Renal pelvis (tissue), 4 donors: ENCODE data around the gene ITPK1. TPM values are rescaled to one million over a fixed set of nuclear protein-coding genes. Genes with fewer than 3 reads are reported as not detected.

ENCODE experiments used
- DNase-seq: peaks from one replicate; pipeline ENCODE4 v3.0.0-alpha.2; 2013
- polyA plus RNA-seq, 3 donors: library from polyadenylated mRNA; unstranded; fragments of 120-200 nt; gene quantifications; one replicate each; pipeline ENCODE4 v1.2.1, GENCODE V29; 2013; ENCODE audit not compliant: insufficient read length in 3 of 3

The ITPK1 gene
- polyA plus RNA-seq, 3 donors, result 29.8 to 33.6 (median 33.2) TPM

DNA sequence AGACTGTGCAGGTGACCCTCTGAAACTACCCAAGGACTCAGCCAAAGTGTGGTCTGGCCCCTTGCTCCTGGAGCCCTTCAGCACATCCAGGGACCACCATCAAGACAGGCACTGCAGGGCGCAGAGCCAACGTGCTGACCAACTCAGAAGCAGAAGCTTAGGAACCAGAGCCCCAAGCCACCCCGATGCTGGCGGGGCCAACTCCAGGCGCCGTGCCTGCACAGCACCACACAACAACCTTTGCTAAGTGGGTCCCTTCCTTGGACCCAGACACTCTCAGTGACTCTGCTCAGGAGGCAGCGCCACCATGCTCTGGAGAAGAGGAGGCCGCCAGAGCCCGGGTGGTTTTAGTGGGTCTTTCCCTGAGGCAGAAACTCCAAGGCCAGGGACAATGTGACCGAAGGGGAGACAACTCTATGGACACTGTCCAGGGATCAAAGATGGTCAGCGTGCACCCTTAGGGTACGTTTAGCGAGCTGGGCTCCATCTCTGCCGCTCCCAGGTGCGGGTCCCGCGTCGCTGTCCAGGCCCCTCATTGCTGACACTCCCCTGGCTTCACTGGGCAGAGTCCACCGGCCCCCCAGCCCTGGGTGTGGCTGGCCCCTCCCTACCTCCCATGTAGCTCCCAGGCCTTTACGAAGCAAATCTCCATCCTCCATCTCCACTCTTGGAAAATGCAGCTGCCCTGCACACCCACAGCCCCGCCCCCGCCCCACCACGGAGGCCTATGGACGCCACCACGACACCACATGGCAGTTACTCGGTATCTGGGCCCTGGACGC, 176.6 kb downstream of the ITPK1 start:
- no peak for DNase-seq

DNA sequence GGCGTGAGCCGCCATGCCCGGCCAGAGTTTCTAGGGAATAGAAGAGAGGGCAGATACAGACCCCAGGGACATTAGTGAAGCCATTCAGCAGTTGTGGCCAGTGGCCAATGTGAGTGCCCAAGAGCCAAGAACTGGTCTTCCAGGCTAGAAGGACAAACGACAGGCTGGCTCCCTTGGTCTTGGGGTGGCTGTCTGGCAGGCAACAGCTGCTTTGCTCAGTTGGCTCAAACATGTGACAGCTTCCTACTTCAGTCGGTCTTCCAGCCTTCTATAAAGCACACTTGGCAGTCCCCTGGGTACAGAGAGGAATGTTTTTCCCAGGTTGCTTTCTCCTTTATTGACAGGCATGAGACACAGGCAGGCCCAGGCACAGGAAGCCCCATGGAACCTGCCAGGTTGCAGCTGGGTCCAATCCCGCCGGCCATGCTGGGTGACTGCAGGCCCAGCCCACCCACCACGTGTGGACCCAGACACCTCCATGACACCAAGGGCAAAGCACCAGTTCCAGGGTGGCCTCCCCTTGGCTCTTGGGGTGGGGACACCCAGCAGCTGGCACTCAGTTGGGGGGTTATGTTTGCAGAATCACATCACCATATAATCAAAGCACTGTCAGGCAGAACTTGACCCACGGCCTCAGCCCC, 177.4 kb downstream of the ITPK1 start:
- no peak for DNase-seq

DNA sequence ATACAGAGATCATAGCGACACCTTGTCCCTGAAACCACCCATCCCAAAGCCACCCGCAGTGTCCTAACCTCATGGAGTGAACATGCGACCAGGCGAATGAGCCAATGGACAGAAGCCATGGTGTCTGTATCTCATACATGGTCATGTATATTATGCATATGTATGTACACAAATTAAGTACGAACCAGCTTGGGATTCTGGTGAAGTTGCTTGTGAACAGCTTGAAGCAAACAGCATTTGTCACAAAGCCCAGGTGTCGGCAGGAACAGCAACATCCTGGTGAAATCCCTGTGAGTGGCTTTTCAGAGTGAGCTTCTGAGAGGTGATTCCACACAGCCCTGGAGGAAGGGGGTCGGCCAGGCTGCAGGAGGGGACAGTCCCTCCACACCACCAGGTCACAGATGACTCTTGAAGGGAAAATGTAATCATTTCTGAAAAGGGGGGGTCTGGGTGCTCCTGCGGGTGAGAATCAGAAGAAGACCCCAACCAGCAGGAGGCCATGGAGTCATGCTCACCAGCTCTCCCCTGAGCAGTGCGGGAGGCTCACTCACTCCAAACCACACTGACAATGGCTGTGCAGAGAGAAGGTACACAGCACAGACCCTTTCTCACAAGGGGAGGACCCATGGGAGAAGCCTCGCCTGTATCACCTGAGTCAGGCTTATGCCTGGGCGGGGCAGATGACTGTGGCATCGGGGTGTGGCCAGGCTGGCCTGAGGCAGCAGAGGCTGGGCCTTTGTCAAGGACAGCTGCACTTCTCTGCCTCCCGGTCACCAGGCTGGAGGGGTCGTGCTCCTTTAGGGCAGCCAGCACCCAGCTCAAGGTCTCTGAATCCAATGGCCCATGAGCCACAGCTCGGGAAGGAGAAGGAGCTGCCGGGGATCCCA, 178.4 kb downstream of the ITPK1 start:
- no peak for DNase-seq

DNA sequence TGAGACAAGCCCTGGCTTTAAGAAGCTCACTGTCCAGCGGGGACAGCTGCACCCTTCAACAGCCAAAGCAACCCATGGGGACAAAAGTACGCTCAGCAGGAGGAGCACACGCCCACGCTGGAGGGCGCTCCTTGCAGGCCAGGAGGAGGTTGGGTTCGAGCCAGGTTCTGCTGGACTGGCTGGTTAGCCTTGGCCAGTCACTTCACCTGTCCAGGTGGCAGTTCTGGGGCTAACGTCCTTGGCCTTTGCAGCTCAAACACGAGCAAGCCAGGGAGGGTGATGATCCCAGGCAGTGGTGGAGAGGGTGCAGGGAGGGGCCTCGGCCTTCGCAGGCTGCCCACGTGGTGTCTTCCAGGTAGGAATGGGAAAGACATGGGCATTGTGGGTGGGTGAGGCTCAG, 179.6 kb downstream of the ITPK1 start:
- DNase-seq, result no peak

DNA sequence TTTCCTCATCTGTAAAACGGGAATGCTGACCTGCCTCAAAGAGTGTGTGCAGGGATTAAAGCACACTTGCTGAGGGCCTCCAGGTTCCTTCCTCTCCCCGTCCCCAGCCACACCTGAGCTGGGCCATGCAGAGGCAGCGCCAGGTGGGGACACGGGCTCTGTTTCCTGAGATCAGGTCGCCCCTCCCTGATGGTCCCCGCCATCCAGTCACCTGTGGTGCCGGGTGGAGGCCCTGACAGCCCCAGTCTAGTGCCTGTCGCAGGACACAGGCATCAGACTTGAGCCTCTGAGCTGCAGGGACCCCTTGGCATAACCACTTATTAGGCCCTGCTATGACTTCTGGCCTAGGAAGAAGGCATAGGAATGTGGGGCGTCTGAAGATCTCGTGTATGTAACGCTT, 180.3 kb downstream of the ITPK1 start:
- no peak for DNase-seq

DNA sequence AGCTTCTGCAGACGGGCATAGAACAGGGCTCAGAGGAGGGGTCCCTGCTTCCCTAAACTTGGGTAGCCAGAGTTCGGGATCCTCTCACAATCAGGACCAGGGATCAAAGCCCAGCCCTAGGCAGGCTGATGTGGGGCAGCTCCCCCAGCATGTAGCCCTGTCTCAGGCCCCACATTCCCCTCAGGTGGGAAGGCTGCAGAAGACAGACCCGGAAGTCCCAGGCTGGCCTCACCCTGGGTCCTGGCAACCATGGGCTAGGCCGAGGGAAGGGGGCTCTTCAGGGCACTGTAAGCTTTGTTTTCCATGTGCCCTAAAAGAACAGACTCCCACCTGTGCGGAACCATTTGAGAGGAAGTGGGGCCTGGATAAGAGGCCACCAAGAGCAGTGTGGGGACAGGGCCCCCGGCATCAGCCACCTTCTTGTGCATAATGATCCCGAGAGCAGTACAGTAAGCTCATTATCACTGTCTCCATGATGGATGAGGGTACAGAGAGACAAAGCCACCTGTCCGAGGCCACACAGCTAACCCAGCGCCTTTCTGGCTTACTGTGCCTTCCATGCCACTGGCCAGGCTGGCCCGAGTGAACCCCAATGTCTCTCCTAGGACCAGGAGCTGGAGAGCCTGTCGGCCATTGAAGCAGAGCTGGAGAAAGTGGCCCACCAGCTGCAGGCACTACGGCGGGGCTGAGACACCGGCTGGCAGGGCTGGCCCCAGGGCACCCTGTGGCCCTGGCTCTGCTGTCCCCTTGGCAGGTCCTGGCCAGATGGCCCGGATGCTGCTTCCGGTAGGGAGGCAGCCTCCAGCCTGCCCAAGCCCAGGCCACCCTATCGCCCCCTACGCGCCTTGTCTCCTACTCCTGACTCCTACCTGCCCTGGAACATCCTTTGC, 181.3 kb downstream of the ITPK1 start:
- no peak for DNase-seq

DNA sequence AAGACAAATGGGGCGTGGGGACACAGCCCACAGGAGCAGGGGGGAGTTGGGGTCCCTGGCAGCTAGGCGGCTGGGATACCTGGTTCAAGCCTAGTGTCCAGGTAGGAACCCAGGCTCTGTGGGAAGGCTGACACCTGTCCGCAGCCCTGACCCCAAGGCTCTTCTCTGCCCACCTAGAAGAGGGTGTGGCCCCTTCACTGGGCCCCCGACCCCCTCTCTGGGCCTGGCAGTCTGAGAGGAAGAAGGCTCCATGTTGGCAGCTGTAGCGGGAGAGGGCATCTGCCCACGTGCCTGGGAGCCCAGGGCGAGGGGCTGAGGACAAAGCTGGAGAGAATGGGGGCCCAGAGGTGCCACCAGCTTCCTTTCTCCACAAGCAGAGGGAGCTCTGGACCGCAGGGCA, 182.2 kb downstream of the ITPK1 start:
- DNase-seq, result no peak

DNA sequence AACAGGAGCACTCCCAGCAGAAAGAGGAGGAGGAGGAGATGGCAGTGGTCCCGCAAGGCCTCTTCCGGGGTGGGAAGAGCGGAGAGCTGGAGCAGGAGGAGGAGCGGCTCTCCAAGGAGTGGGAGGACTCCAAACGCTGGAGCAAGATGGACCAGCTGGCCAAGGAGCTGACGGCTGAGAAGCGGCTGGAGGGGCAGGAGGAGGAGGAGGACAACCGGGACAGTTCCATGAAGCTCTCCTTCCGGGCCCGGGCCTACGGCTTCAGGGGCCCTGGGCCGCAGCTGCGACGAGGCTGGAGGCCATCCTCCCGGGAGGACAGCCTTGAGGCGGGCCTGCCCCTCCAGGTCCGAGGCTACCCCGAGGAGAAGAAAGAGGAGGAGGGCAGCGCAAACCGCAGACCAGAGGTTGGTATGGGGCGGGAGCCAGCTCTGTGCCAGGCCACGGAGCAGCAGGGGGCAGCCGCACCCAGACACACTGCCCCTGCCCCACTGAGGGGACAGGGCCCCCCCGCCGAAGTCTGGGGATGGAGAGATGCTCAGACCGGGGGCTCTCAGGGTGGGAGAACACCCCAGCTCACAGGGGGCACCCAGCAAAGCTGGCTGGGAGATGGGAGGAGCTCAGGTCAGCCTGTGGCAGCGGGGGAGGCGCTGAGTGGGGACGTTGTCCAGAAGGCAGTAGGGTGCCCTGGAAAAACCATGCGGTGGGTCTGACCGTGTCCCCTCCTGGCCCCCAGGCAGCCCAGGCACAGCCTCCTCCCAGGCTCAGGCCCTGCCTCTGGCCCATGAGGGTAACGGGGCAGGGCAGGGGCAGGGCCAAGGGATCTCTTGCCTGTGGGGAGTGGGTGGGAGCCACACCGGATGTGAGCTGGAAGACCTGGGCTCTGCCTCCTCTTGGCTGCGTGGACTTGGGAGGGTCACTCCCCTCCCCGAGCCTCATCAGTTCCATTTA, 183.0 kb downstream of the ITPK1 start:
- DNase-seq, result no peak

DNA sequence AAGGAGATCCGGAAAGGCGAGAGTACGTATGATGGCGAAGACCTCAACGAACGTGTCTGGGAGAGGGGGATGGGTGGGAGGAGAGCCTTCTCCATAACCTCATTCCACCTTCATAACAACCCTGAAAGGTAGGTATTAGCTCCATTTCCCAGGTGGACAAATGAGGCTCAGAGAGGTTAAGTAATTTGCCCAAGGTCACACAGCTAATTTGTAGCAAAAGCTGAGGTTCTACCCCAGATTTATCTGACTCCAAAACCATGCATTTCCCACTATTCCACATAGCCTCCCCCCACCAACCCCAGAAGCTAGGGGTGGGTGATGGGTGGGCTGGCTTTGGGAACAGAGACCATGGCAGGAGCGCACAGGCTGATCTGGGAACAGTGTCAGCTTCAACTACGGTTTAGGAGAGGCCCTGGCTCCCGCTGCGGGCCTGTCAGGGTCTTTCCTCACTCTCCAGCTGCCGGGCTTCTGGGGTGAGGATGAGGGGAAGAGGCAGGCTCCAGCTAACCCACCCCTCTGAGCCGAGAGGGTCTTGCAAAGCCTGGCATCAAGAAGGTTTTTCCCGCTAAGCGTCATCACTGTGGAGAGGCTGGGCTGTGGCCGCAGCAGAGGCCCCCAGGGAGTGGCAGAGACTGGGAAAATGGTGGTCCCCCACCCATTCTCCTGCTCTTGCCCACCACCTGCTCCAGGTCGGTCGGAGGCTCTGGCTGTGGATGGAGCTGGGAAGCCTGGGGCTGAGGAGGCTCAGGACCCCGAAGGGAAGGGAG, 183.9 kb downstream of the ITPK1 start:
- DNase-seq, result no peak

DNA sequence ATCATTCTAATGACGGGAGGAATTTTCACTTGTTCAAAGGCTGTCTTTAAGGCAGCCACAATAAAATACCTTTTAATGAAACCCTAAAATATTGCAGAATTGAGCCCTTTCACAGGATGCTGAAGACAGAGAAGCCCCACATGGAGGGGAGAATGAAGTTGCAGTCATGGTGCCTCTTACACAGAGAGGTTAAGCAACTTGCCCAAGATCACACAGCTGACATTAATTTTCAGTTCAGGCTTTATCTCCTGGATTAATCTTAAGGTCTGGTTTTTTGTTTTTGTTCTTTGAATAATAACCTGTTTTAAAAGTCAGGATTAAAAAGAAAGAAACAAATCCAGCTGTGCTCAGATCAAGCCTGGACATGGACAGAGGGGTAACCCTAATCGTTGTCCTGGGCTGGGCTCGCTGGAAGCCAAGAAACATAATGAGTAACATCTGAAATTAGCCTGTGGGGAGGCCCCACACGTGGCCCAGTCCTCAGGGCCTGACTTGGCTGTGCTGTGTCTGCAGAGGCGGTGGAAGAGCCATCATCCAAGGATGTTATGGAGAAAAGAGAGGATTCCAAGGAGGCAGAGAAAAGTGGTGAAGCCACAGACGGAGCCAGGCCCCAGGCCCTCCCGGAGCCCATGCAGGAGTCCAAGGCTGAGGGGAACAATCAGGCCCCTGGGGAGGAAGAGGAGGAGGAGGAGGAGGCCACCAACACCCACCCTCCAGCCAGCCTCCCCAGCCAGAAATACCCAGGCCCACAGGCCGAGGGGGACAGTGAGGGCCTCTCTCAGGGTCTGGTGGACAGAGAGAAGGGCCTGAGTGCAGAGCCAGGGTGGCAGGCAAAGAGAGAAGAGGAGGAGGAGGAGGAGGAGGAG, 184.8 kb downstream of the ITPK1 start:
- DNase-seq, result no peak

DNA sequence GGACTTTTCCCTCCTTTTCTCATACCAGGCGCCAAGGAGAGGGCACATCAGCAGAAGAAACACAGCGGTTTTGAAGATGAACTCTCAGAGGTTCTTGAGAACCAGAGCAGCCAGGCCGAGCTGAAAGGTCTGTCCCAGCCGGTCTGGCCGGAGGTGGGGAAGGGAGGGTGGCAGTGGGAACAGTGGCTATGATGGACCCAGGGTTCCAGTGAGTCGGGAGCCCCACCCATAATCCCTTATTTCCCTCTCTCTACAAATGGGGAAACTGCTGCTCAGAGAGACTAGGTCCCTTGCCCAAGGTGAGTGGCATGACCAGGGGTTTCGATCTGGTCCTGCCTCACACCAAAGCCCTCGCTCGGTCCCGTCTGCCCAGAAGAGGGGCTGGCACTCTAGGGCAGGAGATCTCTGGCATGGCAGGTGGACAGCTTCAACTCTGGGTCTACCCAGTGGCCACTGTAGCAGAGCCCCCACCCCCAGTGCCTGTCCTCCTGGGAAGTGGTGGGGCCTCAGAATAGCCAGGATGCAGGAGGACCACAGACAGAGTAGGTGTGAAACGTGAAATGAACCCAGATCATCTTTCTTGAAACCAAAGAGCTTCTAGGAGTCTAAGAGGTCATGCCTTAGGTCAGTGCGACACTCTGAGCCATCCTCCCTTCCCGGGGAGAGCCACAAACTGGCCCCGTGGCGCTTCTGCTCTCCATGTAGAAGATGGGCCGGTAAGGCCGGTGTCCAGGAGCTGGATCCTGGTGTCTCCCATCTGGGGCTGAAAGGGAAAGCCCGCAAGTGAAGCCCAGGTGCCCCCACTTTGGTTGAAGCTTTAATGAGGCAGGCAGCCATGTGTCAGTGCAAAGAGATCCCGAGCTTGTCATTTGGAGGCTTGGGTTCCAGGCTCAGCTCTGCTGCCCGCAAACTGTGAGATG, 185.8 kb downstream of the ITPK1 start:
- DNase-seq, result no peak

DNA sequence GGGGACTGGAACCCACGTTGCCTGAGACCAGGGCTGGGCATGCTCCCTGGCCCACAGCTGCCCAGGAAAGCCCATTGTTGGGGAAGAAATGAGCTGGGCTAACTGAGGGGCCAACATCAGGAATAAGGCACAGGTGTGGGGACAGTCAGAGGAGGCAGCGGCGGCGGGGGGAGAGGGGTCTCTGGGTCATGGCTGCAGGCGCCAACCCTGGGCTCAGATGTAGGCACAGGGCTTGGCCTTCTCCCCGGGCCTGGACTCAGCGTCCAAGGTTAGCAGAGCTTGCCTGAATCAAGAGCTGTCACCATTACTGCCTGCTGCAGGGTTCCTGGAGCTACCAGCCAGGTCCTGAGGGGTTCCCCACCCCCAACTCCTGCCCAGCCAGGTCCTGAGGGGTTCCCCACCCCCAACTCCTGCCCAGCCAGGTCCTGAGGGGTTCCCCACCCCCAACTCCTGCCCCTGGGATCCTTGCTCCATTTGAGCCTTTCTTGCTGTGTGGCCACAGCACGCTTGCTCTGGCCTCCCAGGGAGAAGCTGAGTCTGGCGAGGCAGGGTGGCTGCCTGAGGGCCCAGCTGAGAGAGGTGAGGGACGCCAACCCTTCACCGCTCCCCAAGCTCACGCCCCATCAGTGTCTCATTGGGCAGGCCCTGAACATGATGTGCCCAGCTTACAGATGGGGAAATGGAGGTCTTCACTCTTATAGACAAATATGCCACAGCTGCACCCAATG, 186.6 kb downstream of the ITPK1 start:
- DNase-seq, result no peak

DNA sequence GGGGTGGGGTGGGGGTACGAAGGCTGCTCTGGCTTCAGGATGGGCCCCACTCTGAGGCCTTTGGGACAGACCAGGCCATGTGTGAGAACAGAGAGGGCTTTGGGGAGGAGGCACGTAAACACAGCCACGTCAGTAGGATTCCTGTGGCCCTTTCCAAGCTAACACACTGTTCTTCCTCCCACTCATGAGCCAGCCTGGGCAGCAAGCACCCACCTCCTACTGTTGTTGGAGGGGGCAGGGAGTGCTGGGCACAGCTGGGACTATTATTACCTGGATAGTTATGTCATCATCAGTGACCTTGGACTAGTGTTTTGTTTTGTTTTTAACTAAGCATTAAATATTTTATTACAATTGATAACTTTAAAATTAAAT, 187.5 kb downstream of the ITPK1 start:
- DNase-seq, result no peak

DNA sequence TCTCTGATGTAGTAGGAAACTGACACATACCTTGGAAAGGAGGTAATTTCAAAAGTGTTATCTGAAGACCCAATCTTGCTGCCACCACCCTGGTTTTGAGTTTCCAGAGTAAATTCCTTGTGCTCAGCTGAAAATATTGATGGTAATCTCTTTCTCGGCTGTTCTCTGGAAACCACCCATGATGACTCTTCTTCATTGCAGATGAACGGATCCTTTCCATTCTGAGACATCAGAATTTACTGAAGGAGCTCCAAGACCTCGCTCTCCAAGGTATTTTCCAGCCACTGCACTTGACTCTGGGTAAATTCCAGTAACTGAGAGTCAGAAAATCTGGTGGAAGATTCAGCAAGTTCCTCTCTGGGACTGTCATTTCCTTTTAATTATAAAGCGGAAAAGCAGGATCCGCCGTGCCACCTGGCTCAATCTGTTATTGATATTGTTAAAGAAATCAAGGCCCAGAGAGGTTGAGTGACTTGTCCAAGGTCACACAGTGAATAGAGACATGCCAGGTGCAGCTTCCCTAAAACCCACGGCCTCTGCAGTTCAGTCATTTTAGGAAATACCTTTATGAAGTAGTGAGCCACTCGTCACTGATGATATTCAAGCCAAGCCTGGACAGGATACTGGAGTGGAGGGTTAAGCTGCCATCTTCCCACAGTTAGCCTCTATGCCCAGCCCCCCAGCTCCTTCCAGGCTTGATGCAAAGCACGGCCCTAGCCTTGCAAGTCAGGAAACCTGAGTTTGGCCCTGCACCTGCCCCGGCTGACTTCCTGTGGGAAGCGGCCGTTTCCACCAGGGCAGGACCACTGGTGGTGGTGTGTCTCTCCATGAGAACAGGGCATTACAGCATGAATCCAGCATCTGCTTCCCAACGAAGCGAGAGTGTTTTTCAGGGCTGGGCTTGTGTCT, 188.1 kb downstream of the ITPK1 start:
- DNase-seq, result no peak

DNA sequence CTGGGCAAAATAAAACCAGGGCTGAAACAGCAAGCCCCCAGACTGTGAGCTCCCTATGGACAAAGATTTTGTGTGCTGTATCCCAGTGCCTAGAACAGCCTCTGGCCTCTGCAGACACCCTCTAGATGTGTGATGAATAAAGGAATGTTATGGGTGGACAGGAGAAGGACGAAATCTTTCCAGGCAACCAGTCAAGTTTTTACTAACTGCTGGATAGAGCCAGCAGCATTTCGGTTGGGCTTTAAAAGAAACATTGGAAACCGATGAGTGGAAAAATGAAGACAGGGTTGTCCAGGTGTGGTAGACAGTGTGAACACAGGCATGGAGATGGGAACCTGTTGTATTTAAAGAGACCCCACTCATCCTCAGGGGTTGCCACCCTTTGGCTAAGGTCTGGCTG, 188.8 kb downstream of the ITPK1 start:
- DNase-seq, result no peak
